Anterior cingulate cortex (tissue), 58 donors: ENCODE data around the gene MIB2.
"Not testable (repeated sequence)": the region's sequence is repeated elsewhere in the genome, so short reads cannot be mapped to it uniquely, and the experiment has no call there.

Experiments used
- DNase-seq, 58 donors: peaks; one replicate each; lab custom pipeline; 2025; lab: John Stamatoyannopoulos, UW

MIB2 gene

GRCh38 chr1:1615256-1616044 lies at the start of gene MIB2:
MIB2 (plus strand) TSS chr1:1615500; CDS start chr1:1623453, 7,953 bp downstream.
- peak; percentile 57 to 97 (median 95) for DNase-seq

- no peak for DNase-seq
These were observed 48.0 kb upstream of the MIB2 start for GRCh38 chr1:1567152-1567875.

- DNase-seq: peak in 1 of 58 donors; percentile 7
These were observed 47.4 kb upstream of the MIB2 start for GRCh38 chr1:1567891-1568291.

- DNase-seq: no peak
These were observed 46.0 kb upstream of the MIB2 start for GRCh38 chr1:1569341-1569740.

- DNase-seq: peak in 35 of 58 donors; percentile 36 to 87 (median 68)
These were observed 41.2 kb upstream of the MIB2 start for GRCh38 chr1:1573843-1574720.

- peak in 57 of 58 donors; percentile 34 to 91 (median 82) for DNase-seq
These were observed 40.4 kb upstream of the MIB2 start, which contains the start of gene SSU72 for GRCh38 chr1:1574721-1575537. SSU72 (minus strand) TSS chr1:1574863; CDS start chr1:1574557, 306 bp downstream.

GRCh38 chr1:1577367-1578011 lies 37.8 kb upstream of the MIB2 start:
- DNase-seq: no peak

- DNase-seq: no peak
These were observed 36.8 kb upstream of the MIB2 start for GRCh38 chr1:1578371-1578940.

GRCh38 chr1:1582585-1583346 lies 32.5 kb upstream of the MIB2 start:
- DNase-seq: no peak

GRCh38 chr1:1583347-1584010 lies 31.8 kb upstream of the MIB2 start:
- DNase-seq: no peak

- no peak for DNase-seq
These were observed 23.8 kb upstream of the MIB2 start for GRCh38 chr1:1591452-1591851.

- DNase-seq: no peak
These were observed 21.3 kb upstream of the MIB2 start for GRCh38 chr1:1593834-1594601.

- DNase-seq: no peak
These were observed 20.6 kb upstream of the MIB2 start for GRCh38 chr1:1594602-1595260.

- DNase-seq: not testable (repeated sequence)
These were observed 20.0 kb upstream of the MIB2 start for GRCh38 chr1:1595341-1595740.

GRCh38 chr1:1596493-1597274 lies 18.6 kb upstream of the MIB2 start:
- DNase-seq: no peak
